Ovary (tissue), 3 donors: ENCODE data around the gene LKAAEAR1.

Experiments used
- EP300 ChIP-seq: sonication (generic); formaldehyde crosslinking; IDR thresholded peaks from one replicate; pipeline ENCODE4 v1.6.1; 2017; ENCODE audit warnings: antibody characterized with exemption
- POLR2A ChIP-seq: fragments of 450-650 bp; IDR thresholded peaks from one replicate; pipeline ENCODE4 v1.6.1; 2017; ENCODE audit warnings: antibody characterized with exemption, mild to moderate bottlenecking, moderate library complexity
- TF ChIP-seq, protein P1 (sequence below), 3 donors: fragments of 450-650 bp in 2 of 3; fragments of 200-600 bp in 1 of 3; IDR thresholded peaks; one replicate each; pipeline versions ENCODE4 v1.5.1 to v1.8.0; 2016 to 2022; ENCODE audit warnings: antibody characterized with exemption in 3 of 3, mild to moderate bottlenecking in 1 of 3
- donor health status: DM: no; HTN: no; CAD: no.

GRCh38 chr20:64052326-64052722, 31.9 kb downstream of the LKAAEAR1 start:
- no peak for TF ChIP-seq EP300
- TF ChIP-seq, protein P1, sequence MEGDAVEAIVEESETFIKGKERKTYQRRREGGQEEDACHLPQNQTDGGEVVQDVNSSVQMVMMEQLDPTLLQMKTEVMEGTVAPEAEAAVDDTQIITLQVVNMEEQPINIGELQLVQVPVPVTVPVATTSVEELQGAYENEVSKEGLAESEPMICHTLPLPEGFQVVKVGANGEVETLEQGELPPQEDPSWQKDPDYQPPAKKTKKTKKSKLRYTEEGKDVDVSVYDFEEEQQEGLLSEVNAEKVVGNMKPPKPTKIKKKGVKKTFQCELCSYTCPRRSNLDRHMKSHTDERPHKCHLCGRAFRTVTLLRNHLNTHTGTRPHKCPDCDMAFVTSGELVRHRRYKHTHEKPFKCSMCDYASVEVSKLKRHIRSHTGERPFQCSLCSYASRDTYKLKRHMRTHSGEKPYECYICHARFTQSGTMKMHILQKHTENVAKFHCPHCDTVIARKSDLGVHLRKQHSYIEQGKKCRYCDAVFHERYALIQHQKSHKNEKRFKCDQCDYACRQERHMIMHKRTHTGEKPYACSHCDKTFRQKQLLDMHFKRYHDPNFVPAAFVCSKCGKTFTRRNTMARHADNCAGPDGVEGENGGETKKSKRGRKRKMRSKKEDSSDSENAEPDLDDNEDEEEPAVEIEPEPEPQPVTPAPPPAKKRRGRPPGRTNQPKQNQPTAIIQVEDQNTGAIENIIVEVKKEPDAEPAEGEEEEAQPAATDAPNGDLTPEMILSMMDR (IDR thresholded peaks at IDR 0.05) = no peak
- no peak for TF ChIP-seq POLR2A
